ENCODE data around the gene CCL25. TPM values are rescaled to one million over a fixed set of nuclear protein-coding genes. Genes with fewer than 3 reads are reported as not detected.

CCL25 gene, protein sequence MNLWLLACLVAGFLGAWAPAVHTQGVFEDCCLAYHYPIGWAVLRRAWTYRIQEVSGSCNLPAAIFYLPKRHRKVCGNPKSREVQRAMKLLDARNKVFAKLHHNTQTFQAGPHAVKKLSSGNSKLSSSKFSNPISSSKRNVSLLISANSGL
- total RNA-seq = not detected in 2 replicates

DNA sequence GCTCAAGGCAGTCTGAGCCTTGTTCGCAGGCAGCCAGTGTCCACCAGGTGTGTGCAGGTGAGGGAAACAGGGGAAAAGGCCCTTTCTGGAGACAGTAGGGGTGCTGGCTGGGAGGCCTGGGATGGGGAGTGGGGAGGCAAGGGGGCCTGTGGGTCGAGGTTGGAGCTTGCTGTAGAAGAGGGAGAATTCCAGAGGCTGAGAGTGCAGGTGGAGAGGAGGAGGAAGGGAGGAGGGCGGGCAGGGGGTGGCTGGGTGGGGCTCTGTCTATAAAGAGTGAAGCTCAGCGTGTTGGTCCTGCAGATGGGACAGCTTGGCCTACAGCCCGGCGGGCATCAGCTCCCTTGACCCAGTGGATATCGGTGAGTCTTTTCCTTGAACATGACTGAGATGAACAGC lies at the start of gene CCL25:
Gene CCL25, plus strand, starts transcription at position 297 of the 396 bp plus-strand sequence. CDS start 290 bp downstream, outside the sequence.

DNA sequence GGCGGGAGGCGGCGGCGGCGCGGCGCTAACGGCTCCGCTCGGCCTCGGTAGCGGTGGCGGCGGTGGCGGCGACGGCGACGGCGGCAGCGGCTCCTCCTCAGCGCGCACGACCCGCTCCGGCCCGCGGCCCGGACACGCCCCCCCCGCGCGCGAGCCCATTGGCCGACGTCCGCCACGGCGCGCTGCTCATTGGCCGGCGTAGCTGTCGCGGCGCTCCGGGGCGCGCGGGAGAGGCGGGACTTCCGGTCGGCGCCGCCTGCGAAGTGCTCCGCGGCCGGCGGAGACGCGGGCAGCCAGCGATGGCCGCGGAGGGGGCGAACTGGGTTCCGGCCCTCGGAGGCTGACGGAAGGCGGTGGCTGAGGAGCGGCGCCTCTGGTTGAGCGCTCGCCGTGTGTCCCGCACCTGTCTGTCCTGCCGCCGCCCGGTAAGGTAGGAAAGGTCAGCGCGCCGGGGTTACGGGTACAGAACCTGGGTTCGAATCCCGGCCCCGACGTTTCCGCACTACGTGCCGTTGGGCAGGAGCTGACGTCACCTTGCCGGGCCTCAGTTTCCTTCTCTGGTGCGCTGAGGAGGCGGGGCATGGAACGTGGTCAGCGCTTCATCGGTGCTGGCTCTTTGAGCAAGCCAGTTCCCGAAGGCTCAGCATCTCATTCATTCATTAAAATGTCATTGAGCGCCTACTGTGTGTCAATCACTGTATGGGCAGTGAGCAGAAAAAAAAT lies 46.9 kb upstream of the CCL25 start, which contains the start of gene ELAVL1:
Gene ELAVL1, minus strand, starts transcription at position 108 of the 723 bp plus-strand sequence. CDS start 13,826 bp downstream, outside the sequence.

Other genes starting within 250 kb of the CCL25 start
- gene EVI5L, start 222.5 kb upstream of the CCL25 start, total RNA-seq = 19.7 and 21.1 TPM in 2 replicates
- not detected in 2 replicates for gene PRR36, start 178.4 kb upstream of the CCL25 start, total RNA-seq
- gene LRRC8E, start 164.2 kb upstream of the CCL25 start, total RNA-seq = 1.00 and 1.4 TPM in 2 replicates
- gene MAP2K7, start 148.9 kb upstream of the CCL25 start, total RNA-seq = 7.8 and 9.3 TPM in 2 replicates
- not detected in 2 replicates for gene TGFBR3L, start 137.9 kb upstream of the CCL25 start, total RNA-seq
- 33.9 and 41.0 TPM in 2 replicates for gene SNAPC2, start 132.4 kb upstream of the CCL25 start, total RNA-seq
- 4.1 and 5.5 TPM in 2 replicates for gene CTXN1, start 126.6 kb upstream of the CCL25 start, total RNA-seq
- 60.7 and 70.1 TPM in 2 replicates for gene TIMM44, start 109.1 kb upstream of the CCL25 start, total RNA-seq
- 47.4 and 49.6 TPM in 2 replicates for gene ELAVL1, start 47.1 kb upstream of the CCL25 start, total RNA-seq
- gene FBN3, start 96.8 kb downstream of the CCL25 start, total RNA-seq = not detected in 2 replicates
- gene CERS4, start 156.6 kb downstream of the CCL25 start, total RNA-seq = 5.5 and 8.3 TPM in 2 replicates

Measured in mammary microvascular endothelial cell (primary cell).